ENCODE results near the gene SLC4A3. TPM values are rescaled to one million over a fixed set of nuclear protein-coding genes. Genes with fewer than 3 reads are reported as not detected.

SLC4A3 gene
- total RNA-seq, 1 experiment from 2014 or later: 11.6 TPM

GRCh38 chr2:219636941-219637841, 9.8 kb downstream of the SLC4A3 start:
- H3K9me3 ChIP-seq (ENCODE audit: low read length): no peaks in the 10 kb centered on the region
- H3K4me3 ChIP-seq (ENCODE audit: low read length): no peak overlapping the region
- no peak overlapping the region for H2AFZ ChIP-seq (ENCODE audit: low read length)
- H4K20me1 ChIP-seq (ENCODE audit: low read length): no peaks in the 10 kb centered on the region
- H3K79me2 ChIP-seq (ENCODE audit: low read length): no peaks in the 10 kb centered on the region
- H3K9ac ChIP-seq (ENCODE audit: low read length): no peak overlapping the region
- no TSS peak for BruUV-seq (replicated peaks)
- ATAC-seq (no peak), DNase-seq (no peak)
- POLR2A ChIA-PET (ENCODE audit: unreplicated experiment): no interaction called here
- H3K27me3 ChIP-seq (ENCODE audit: low read length): no peaks in the 10 kb centered on the region
- CTCF ChIA-PET: no interaction called here
- H3K9me2 ChIP-seq (replicated peaks; ENCODE audit: low read length): no peaks in the 10 kb centered on the region
- H3K4me2 ChIP-seq (ENCODE audit: low read length): no peak overlapping the region
- no peaks in the 10 kb centered on the region for H3F3A ChIP-seq (ENCODE audit: low read length, unreplicated experiment)
- TF ChIP-seq EZH2 (IDR thresholded peaks at IDR 0.05; ENCODE audit: low read length, unreplicated experiment): no peak
- TF ChIP-seq EZH2phosphoT487 (IDR thresholded peaks at IDR 0.05; ENCODE audit: borderline replicate concordance, low read length): no peak
- TF ChIP-seq CTCF (conservative IDR thresholded peaks at IDR 0.05; ENCODE audit: low read depth, low read length): no peak
- intact Hi-C loops (cut with micrococcal nuclease): no loop called here
- H3K4me1 ChIP-seq (ENCODE audit: insufficient read depth, low read length): no peaks in the 10 kb centered on the region
- H3K27ac ChIP-seq (ENCODE audit: low read length): no peak overlapping the region
- no peaks in the 10 kb centered on the region for H3K36me3 ChIP-seq (ENCODE audit: low read depth, low read length)

DNA sequence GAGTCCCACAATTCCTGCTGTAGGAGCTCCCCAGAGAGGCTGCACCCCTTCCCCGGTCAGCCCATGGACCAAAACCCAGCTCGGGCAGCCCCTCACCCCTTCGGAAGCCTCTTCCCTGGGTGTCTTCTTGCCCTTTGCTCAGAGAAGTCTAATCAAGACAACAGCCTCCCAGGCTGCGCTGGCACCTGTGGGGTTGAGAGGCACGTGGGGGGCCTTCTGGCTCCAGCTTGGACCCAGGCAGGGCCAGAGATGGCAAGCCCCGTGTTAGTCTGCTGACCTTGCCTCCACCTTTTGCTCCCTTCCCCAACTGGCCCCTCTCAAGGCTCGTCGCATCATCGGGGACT, 10.4 kb downstream of the SLC4A3 start:
- Histone ChIP-seq H4K20me1 (ENCODE audit: low read length) (no peaks in the 10 kb centered on the region), H3F3A (ENCODE audit: low read length, unreplicated experiment) (no peaks in the 10 kb centered on the region), H3K79me2 (ENCODE audit: low read length) (no peaks in the 10 kb centered on the region), H3K4me1 (ENCODE audit: insufficient read depth, low read length) (peaks cover 3% of the 10 kb centered on the region), H3K9me3 (ENCODE audit: low read length) (no peaks in the 10 kb centered on the region), H3K27ac (ENCODE audit: low read length) (no peak overlapping the region), H3K36me3 (ENCODE audit: low read depth, low read length) (no peaks in the 10 kb centered on the region), H3K9ac (ENCODE audit: low read length) (no peak overlapping the region), H3K4me3 (ENCODE audit: low read length) (no peak overlapping the region), H3K9me2 (replicated peaks; ENCODE audit: low read length) (no peaks in the 10 kb centered on the region), H2AFZ (ENCODE audit: low read length) (no peak overlapping the region), H3K4me2 (ENCODE audit: low read length) (no peak overlapping the region), H3K27me3 (ENCODE audit: low read length) (no peaks in the 10 kb centered on the region)
- no TSS peak for BruUV-seq (replicated peaks)
- ChIA-PET CTCF (no interaction called here), POLR2A (ENCODE audit: unreplicated experiment) (no interaction called here)
- ATAC-seq (no peak), DNase-seq (no peak)
- intact Hi-C loops (cut with micrococcal nuclease): no loop called here
- no peak for TF ChIP-seq EZH2phosphoT487 (IDR thresholded peaks at IDR 0.05; ENCODE audit: borderline replicate concordance, low read length)
- no peak for TF ChIP-seq EZH2 (IDR thresholded peaks at IDR 0.05; ENCODE audit: low read length, unreplicated experiment)

GRCh38 chr2:219638217-219638947, 11.0 kb downstream of the SLC4A3 start:
- Histone ChIP-seq H3K4me3 (ENCODE audit: low read length) (no peak overlapping the region), H3F3A (ENCODE audit: low read length, unreplicated experiment) (no peaks in the 10 kb centered on the region), H3K36me3 (ENCODE audit: low read depth, low read length) (no peaks in the 10 kb centered on the region), H3K9me3 (ENCODE audit: low read length) (no peaks in the 10 kb centered on the region), H3K9me2 (replicated peaks; ENCODE audit: low read length) (no peaks in the 10 kb centered on the region), H3K4me2 (ENCODE audit: low read length) (no peak overlapping the region), H3K79me2 (ENCODE audit: low read length) (no peaks in the 10 kb centered on the region), H3K27me3 (ENCODE audit: low read length) (no peaks in the 10 kb centered on the region), H4K20me1 (ENCODE audit: low read length) (no peaks in the 10 kb centered on the region), H3K27ac (ENCODE audit: low read length) (no peak overlapping the region), H2AFZ (ENCODE audit: low read length) (no peak overlapping the region), H3K4me1 (ENCODE audit: insufficient read depth, low read length) (peaks cover 7% of the 10 kb centered on the region), H3K9ac (ENCODE audit: low read length) (no peak overlapping the region)
- peak; percentile 57 for TF ChIP-seq CTCF (conservative IDR thresholded peaks at IDR 0.05; ENCODE audit: low read depth, low read length)
- TF ChIP-seq EZH2phosphoT487 (IDR thresholded peaks at IDR 0.05; ENCODE audit: borderline replicate concordance, low read length): no peak
- no peak for TF ChIP-seq EZH2 (IDR thresholded peaks at IDR 0.05; ENCODE audit: low read length, unreplicated experiment)
- ChIA-PET CTCF (no interaction called here), POLR2A (ENCODE audit: unreplicated experiment) (no interaction called here)
- peak; percentile 24 for DNase-seq
- no TSS peak for BruUV-seq (replicated peaks)
- intact Hi-C loops (cut with micrococcal nuclease): no loop called here
- peak; percentile 35; the same call in 1 of the 2 replicates for ATAC-seq
